GM06990 (cell line): Measurements from ENCODE around the gene PTPN13.
A peak's percentile ranks its signal among the peaks of the same experiment; 100 is the strongest.

Source experiments
- DNase-seq: peaks from one replicate; pipeline ENCODE4 v3.0.0-alpha.2; 2011; ENCODE audit not compliant: insufficient read length; ENCODE audit errors: extremely low read depth
- H3K27me3 ChIP-seq: replicated peaks from 2 replicates; pipeline ENCODE4 v1.6.0; 2011; ENCODE audit warnings: low read length; ENCODE audit not compliant: control insufficient read depth, insufficient read depth
- H3K36me3 ChIP-seq: 2 replicates; pipeline ENCODE4 v1.5.1; 2011; ENCODE audit warnings: low read length; ENCODE audit not compliant: control insufficient read depth, insufficient read depth
- H3K4me3 ChIP-seq: replicated peaks from 2 replicates; pipeline ENCODE4 v1.5.1; 2011; ENCODE audit warnings: low read depth, mild to moderate bottlenecking, control low read depth, low read length
- TF ChIP-seq, protein P1 (sequence below): IDR thresholded peaks from 2 replicates; pipeline ENCODE4 v1.5.1; 2011; ENCODE audit warnings: low read length, control low read depth, mild to moderate bottlenecking, inconsistent platforms; ENCODE audit not compliant: insufficient read depth, poor library complexity, severe bottlenecking

The PTPN13 gene

DNA sequence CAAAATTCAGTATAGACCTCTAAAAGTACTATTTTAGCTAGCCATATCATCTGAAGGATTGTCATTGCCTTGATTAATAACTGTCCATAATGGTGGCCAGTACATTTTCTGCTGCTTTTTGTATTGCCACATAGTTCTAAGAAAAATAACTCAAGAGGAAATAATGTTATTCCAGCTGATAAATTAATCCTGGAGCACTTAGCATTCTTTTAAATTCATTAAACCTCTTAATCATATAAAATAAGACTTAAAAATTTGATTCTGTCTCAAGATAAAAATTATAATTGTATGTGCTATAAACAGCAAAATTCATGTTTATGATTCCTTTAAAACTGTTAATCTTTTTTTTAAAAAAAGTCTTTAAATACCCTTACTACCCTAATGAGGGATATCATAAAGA is 12.7 kb downstream of the PTPN13 start:
- no peaks in the 10 kb centered on the region for H3K36me3 ChIP-seq
- no peak overlapping the region for H3K4me3 ChIP-seq
- TF ChIP-seq, protein P1, sequence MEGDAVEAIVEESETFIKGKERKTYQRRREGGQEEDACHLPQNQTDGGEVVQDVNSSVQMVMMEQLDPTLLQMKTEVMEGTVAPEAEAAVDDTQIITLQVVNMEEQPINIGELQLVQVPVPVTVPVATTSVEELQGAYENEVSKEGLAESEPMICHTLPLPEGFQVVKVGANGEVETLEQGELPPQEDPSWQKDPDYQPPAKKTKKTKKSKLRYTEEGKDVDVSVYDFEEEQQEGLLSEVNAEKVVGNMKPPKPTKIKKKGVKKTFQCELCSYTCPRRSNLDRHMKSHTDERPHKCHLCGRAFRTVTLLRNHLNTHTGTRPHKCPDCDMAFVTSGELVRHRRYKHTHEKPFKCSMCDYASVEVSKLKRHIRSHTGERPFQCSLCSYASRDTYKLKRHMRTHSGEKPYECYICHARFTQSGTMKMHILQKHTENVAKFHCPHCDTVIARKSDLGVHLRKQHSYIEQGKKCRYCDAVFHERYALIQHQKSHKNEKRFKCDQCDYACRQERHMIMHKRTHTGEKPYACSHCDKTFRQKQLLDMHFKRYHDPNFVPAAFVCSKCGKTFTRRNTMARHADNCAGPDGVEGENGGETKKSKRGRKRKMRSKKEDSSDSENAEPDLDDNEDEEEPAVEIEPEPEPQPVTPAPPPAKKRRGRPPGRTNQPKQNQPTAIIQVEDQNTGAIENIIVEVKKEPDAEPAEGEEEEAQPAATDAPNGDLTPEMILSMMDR = no peak
- DNase-seq = no peak
- H3K27me3 ChIP-seq = no peaks in the 10 kb centered on the region

DNA sequence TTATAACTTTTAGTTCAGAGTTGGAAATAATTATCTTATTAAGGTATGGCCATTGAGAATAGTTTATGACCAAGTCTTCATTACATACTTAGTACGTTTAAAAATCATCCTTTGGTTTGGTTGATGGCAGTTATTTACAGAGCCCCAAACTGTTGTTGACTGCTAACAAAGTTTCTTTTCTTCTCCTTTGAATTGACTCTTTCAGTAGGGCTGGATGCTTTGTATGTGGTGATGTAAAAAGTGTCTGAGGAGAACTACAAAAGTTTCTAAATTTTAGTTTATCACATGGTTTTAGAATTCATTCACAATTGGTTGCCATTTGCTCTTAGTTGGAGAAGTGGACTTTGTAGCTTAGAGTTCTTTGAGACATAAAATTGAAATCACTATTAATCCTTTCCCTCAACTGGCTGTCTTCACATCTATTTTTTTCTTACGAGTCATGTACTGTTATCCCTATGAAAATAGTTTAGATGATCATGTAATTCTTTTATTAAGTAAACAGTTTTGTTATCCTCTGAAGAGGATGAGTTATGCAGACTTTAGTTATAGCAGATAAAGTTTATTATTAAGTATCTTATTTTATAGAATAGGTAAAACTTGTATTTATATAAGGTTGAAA is 14.8 kb downstream of the PTPN13 start:
- TF ChIP-seq, protein P1 = no peak
- no peak for DNase-seq
- Histone ChIP-seq H3K4me3 (no peak overlapping the region), H3K36me3 (no peaks in the 10 kb centered on the region), H3K27me3 (no peaks in the 10 kb centered on the region)

DNA sequence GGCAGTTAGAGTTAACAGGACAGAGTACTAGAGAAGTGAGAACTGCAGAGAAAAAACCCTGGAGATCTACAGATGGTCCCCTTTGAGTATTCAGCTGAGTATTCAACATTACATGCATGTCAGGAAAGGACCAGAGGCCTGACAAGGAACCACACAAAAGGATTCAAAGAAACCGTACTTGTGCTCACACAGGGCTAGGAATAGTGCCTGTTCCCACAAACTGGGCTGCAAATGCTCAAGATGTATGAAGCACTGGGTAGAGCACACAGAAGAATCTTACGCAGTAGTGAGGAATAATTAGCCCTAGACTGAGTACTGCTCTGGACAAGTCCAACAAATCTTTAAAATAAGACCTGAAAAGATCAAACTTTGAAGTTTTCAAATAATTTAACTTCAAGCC is 17.6 kb downstream of the PTPN13 start:
- TF ChIP-seq, protein P1 = no peak
- H3K4me3 ChIP-seq = no peak overlapping the region
- no peak for DNase-seq
- H3K27me3 ChIP-seq = no peaks in the 10 kb centered on the region
- H3K36me3 ChIP-seq = no peaks in the 10 kb centered on the region

DNA sequence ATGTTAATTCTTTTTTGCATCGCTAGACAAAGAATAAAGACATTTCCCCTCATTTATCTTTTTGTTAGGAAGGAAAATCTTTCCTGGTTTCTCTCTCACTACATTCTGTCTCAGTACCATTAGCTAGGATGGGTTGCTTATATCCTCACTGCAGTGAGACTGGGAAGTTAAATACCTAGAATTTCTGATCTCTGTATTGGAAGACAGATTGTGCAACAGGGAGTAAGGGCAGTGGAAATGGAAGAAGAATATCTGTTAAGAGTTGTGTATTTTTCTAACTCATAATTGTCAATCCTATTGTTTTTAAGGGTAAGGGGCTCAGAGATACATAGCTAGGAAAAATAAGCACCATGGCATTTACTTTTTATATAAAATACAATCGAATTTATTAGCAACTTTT is 19.6 kb downstream of the PTPN13 start:
- H3K36me3 ChIP-seq = no peaks in the 10 kb centered on the region
- DNase-seq = no peak
- H3K27me3 ChIP-seq = no peaks in the 10 kb centered on the region
- TF ChIP-seq, protein P1 = no peak
- no peak overlapping the region for H3K4me3 ChIP-seq

DNA sequence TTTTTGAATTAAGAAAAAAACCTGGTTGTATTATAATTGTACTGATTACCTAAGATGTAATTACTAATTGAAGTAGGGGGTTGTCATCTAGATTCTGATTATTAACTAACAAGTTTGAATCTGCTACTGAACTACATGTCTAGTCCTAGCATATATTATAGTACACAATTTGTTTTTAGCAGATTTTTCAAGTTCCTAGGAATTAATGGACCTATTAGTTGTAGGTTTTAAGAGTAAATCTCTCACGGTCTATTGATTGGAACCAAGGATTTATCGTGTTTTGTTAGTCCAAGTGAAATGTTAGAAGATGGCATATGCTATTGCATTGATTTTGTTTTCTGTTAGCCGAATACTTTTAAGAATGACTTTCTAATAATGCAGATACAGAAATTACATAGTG is 20.8 kb downstream of the PTPN13 start:
- TF ChIP-seq, protein P1 = no peak
- DNase-seq = no peak
- H3K4me3 ChIP-seq = no peak overlapping the region
- H3K27me3 ChIP-seq = no peaks in the 10 kb centered on the region
- no peaks in the 10 kb centered on the region for H3K36me3 ChIP-seq

DNA sequence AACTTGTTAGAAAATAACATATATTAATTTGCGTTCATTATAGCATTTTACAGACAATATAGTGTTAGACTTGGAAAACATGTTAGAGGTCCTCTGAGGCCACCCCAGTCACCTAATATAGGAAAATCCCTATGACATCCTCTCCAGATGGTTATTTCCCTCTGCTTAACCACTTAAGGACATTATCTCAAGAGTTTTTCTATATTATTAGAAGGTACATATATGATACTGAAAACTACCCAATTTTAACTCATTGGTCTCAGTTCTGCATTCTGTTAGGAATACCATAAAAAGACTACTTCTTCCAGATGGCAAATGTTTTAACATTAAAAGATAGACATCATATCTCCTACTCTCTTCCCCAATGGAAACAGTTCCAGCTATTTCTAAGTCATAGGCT is 21.4 kb downstream of the PTPN13 start:
- peak; percentile 34 for DNase-seq
- TF ChIP-seq, protein P1 = no peak
- no peaks in the 10 kb centered on the region for H3K36me3 ChIP-seq
- H3K4me3 ChIP-seq = no peak overlapping the region
- no peaks in the 10 kb centered on the region for H3K27me3 ChIP-seq
